HepG2 (cell line): ENCODE data around the gene LTB4R2. TPM values are rescaled to one million over a fixed set of nuclear protein-coding genes. Genes with fewer than 3 reads are reported as not detected.

ENCODE experiments used
- EZH2 ChIP-seq: conservative IDR thresholded peaks from 2 replicates; pipeline ENCODE4 v1.6.1; 2012; ENCODE audit warnings: mild to moderate bottlenecking, low read depth, low read length, moderate library complexity
- FLYWCH1 ChIP-seq: sonication (generic); formaldehyde crosslinking; IDR thresholded peaks from 2 replicates; pipeline ENCODE4 v1.8.1; 2023; ENCODE audit warnings: mild to moderate bottlenecking, missing genetic modification reagents
- HNRNPK ChIP-seq: fragments of 200-400 bp; formaldehyde crosslinking; IDR thresholded peaks from 2 replicates; pipeline ENCODE4 v1.6.1; 2018; ENCODE audit warnings: low read length, low read depth, moderate library complexity, mild to moderate bottlenecking; ENCODE audit not compliant: poor library complexity, severe bottlenecking
- NFATC3 ChIP-seq: sonication (generic); formaldehyde crosslinking; IDR thresholded peaks from 2 replicates; pipeline ENCODE4 v1.5.1; 2020; ENCODE audit warnings: mild to moderate bottlenecking, missing genetic modification reagents
- PHF8 ChIP-seq: sonication (generic); formaldehyde crosslinking; IDR thresholded peaks from 2 replicates; pipeline ENCODE4 v1.5.0; 2020; ENCODE audit warnings: missing genetic modification reagents
- RARA ChIP-seq: IDR thresholded peaks from 2 replicates; pipeline ENCODE4 v1.6.1; 2016; ENCODE audit warnings: missing genetic modification reagents, missing compliant biosample characterization
- RBFOX2 ChIP-seq: fragments of 200-400 bp; formaldehyde crosslinking; IDR thresholded peaks from 2 replicates; pipeline ENCODE4 v1.6.1; 2017; ENCODE audit warnings: low read depth, mild to moderate bottlenecking, low read length
- SRSF4 ChIP-seq: fragments of 200-400 bp; formaldehyde crosslinking; IDR thresholded peaks from one replicate; pipeline ENCODE4 v1.6.1; 2018; ENCODE audit warnings: mild to moderate bottlenecking, low read depth, low read length, moderate library complexity; ENCODE audit not compliant: poor library complexity, severe bottlenecking
- SSRP1 ChIP-seq: IDR thresholded peaks from 2 replicates; pipeline ENCODE4 v1.6.1; 2016; ENCODE audit warnings: control low read depth
- TMF1 ChIP-seq: sonication (generic); formaldehyde crosslinking; IDR thresholded peaks from 2 replicates; pipeline ENCODE4 v1.8.1; 2022; ENCODE audit warnings: low read depth, missing genetic modification reagents
- ZNF431 ChIP-seq: sonication (generic); formaldehyde crosslinking; IDR thresholded peaks from 2 replicates; pipeline ENCODE4 v1.9.0; 2022; ENCODE audit warnings: missing genetic modification reagents, low read depth, mild to moderate bottlenecking, borderline replicate concordance
- ZNF468 ChIP-seq: sonication (generic); formaldehyde crosslinking; IDR thresholded peaks from 2 replicates; pipeline ENCODE4 v1.8.0; 2022; ENCODE audit warnings: mild to moderate bottlenecking, moderate library complexity, missing genetic modification reagents
- ZNF709 ChIP-seq: sonication (generic); formaldehyde crosslinking; IDR thresholded peaks from 2 replicates; pipeline ENCODE4 v1.5.0; 2020; ENCODE audit warnings: mild to moderate bottlenecking, missing genetic modification reagents
- ZNF816 ChIP-seq: sonication (generic); formaldehyde crosslinking; IDR thresholded peaks from 2 replicates; pipeline ENCODE4 v1.8.0; 2022; ENCODE audit warnings: missing genetic modification reagents, mild to moderate bottlenecking, borderline replicate concordance
- ZSCAN30 ChIP-seq: sonication (generic); formaldehyde crosslinking; IDR thresholded peaks from 2 replicates; pipeline ENCODE4 v1.5.0; 2020; ENCODE audit warnings: mild to moderate bottlenecking, missing genetic modification reagents
- polyA plus RNA-seq, 8 experiments: library from polyadenylated mRNA; depleted of rRNA in 3 of 8; stranded (reverse) in 7 of 8; unstranded in 1 of 8; fragments of >200 nt; fragmentation: Illumina TruSeq in 4 of 8; extraction: Trizol in 4 of 8; gene quantifications; 2 replicates each; pipeline versions ENCODE4 v1.2.1 to v1.2.3, GENCODE V29; 2011 to 2016; ENCODE audit warnings: low read depth in 4 of 8, missing spikeins in 1 of 8, mixed read lengths in 1 of 8; ENCODE audit not compliant: insufficient read depth in 1 of 8
- total RNA-seq, 5 experiments: library from RNA; depleted of rRNA; stranded (reverse); fragments of >200 nt; fragmentation: Illumina TruSeq; extraction: Trizol; gene quantifications; 2 replicates each; pipeline ENCODE4 v1.2.3, GENCODE V29; 2016; ENCODE audit warnings: low read depth in 1 of 5
- TF ChIP-seq, protein P1 (sequence below): IDR thresholded peaks from 2 replicates; pipeline ENCODE4 v1.6.1; 2016; ENCODE audit warnings: missing biosample characterization, missing genetic modification reagents, low read depth
- TF ChIP-seq, protein P2 (sequence below): sonication (generic); formaldehyde crosslinking; conservative IDR thresholded peaks from 2 replicates; pipeline ENCODE4 v1.4.0; 2020; ENCODE audit warnings: mild to moderate bottlenecking, missing genetic modification reagents, moderate library complexity
- TF ChIP-seq, protein P3 (sequence below): sonication (generic); formaldehyde crosslinking; IDR thresholded peaks from 2 replicates; pipeline ENCODE4 v1.8.0; 2022; ENCODE audit warnings: mild to moderate bottlenecking, missing genetic modification reagents, borderline replicate concordance
- TF ChIP-seq, protein P4 (sequence below): IDR thresholded peaks from 2 replicates; pipeline ENCODE4 v1.6.1; 2016; ENCODE audit warnings: low read depth
- TF ChIP-seq, protein P5 (sequence below): IDR thresholded peaks from 2 replicates; pipeline ENCODE4 v1.6.1; 2016; ENCODE audit warnings: missing compliant biosample characterization, missing genetic modification reagents, borderline replicate concordance

The LTB4R2 gene
- total and polyA plus RNA-seq, 2 of the 13 experiments (the other 11 are each of a cell fraction or from before 2014, with no cell fraction given), result 3.9 to 6.9 TPM

DNA sequence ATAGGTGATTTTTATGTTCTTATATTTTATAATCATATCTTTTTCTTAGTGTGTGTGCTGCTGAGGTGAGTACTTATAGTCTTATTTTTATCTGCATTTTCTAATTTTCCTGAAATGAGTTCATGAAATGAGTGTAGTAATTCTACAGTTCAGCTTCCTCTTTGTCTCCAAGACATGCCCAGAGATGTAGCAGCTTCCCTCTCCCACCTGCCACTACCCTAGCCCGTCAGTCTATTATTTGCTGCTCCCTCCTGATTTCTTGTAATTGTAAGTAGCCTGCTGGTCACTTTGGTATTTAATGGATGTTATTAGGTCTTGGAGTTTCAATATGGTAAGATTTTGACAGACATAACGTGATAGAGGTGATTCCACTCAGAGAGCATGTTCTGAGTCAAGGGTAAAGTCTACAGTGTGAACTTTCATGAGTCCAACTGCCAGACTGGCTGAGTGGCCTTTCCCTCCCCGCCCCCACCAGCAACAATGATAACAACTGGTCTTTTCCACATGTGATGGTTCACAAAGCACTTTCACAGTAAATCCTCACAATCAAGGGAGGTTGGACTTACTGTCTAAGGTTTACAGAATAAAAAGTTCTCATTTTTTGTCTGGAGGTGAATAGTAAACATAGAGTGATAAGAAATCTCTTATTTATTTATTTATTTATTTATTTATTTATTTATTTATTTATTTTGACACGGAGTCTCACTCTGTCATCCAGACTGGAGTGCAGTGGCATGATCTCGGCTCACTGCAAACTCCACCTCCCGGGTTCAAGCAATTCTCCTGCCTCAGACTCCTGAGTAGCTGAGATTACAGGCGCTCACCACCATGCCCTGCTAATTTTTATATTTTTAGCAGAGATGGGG is 34.1 kb downstream of the LTB4R2 start (continued):
- TF ChIP-seq, protein P1, sequence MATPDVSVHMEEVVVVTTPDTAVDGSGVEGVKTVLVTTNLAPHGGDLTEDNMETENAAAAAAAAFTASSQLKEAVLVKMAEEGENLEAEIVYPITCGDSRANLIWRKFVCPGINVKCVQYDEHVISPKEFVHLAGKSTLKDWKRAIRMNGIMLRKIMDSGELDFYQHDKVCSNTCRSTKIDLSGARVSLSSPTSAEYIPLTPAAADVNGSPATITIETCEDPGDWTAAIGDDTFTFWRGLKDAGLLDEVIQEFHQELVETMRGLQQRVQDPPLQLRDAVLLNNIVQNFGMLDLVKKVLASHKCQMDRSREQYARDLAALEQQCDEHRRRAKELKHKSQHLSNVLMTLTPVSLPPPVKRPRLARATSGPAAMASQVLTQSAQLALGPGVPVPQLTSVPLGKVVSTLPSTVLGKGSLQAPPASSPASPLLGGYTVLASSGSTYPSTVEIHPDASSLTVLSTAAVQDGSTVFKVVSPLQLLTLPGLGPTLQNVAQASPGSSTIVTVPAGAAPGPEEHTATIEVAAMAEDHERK, result no peak
- TF ChIP-seq SRSF4 (no peak), PHF8 (CRISPR knock-in tag) (no peak), RARA (CRISPR knock-in tag) (peak; percentile 81), TMF1 (no peak; the same call in 1 of the 2 replicates), EZH2 (no peak), ZSCAN30 (CRISPR knock-in tag) (no peak), SSRP1 (CRISPR knock-in tag) (no peak), RBFOX2 (no peak), ZNF431 (CRISPR knock-in tag) (no peak), ZNF468 (CRISPR knock-in tag) (no peak), ZNF709 (CRISPR knock-in tag) (no peak), NFATC3 (CRISPR knock-in tag) (no peak), FLYWCH1 (CRISPR knock-in tag) (no peak), ZNF816 (CRISPR knock-in tag) (no peak), HNRNPK (no peak)
- TF ChIP-seq, protein P2, sequence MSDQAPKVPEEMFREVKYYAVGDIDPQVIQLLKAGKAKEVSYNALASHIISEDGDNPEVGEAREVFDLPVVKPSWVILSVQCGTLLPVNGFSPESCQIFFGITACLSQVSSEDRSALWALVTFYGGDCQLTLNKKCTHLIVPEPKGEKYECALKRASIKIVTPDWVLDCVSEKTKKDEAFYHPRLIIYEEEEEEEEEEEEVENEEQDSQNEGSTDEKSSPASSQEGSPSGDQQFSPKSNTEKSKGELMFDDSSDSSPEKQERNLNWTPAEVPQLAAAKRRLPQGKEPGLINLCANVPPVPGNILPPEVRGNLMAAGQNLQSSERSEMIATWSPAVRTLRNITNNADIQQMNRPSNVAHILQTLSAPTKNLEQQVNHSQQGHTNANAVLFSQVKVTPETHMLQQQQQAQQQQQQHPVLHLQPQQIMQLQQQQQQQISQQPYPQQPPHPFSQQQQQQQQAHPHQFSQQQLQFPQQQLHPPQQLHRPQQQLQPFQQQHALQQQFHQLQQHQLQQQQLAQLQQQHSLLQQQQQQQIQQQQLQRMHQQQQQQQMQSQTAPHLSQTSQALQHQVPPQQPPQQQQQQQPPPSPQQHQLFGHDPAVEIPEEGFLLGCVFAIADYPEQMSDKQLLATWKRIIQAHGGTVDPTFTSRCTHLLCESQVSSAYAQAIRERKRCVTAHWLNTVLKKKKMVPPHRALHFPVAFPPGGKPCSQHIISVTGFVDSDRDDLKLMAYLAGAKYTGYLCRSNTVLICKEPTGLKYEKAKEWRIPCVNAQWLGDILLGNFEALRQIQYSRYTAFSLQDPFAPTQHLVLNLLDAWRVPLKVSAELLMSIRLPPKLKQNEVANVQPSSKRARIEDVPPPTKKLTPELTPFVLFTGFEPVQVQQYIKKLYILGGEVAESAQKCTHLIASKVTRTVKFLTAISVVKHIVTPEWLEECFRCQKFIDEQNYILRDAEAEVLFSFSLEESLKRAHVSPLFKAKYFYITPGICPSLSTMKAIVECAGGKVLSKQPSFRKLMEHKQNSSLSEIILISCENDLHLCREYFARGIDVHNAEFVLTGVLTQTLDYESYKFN (CRISPR knock-in tag), result peak; percentile 78
- TF ChIP-seq, protein P3, sequence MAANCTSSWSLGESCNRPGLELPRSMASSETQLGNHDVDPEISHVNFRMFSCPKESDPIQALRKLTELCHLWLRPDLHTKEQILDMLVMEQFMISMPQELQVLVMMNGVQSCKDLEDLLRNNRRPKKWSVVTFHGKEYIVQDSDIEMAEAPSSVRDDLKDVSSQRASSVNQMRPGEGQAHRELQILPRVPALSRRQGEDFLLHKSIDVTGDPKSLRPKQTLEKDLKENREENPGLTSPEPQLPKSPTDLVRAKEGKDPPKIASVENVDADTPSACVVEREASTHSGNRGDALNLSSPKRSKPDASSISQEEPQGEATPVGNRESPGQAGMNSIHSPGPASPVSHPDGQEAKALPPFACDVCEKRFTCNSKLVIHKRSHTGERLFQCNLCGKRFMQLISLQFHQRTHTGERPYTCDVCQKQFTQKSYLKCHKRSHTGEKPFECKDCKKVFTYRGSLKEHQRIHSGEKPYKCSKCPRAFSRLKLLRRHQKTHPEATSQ, result no peak
- TF ChIP-seq, protein P4, sequence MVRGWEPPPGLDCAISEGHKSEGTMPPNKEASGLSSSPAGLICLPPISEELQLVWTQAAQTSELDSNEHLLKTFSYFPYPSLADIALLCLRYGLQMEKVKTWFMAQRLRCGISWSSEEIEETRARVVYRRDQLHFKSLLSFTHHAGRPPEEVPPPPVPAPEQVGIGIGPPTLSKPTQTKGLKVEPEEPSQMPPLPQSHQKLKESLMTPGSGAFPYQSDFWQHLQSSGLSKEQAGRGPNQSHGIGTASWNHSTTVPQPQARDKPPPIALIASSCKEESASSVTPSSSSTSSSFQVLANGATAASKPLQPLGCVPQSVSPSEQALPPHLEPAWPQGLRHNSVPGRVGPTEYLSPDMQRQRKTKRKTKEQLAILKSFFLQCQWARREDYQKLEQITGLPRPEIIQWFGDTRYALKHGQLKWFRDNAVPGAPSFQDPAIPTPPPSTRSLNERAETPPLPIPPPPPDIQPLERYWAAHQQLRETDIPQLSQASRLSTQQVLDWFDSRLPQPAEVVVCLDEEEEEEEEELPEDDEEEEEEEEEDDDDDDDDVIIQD, result 0 out of 2 replicates have a peak, but pooled peaks have one; percentile 58
- TF ChIP-seq, protein P5, sequence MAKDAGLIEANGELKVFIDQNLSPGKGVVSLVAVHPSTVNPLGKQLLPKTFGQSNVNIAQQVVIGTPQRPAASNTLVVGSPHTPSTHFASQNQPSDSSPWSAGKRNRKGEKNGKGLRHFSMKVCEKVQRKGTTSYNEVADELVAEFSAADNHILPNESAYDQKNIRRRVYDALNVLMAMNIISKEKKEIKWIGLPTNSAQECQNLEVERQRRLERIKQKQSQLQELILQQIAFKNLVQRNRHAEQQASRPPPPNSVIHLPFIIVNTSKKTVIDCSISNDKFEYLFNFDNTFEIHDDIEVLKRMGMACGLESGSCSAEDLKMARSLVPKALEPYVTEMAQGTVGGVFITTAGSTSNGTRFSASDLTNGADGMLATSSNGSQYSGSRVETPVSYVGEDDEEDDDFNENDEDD (CRISPR knock-in tag), result no peak
